Skeletal muscle tissue (tissue), 4 donors: ENCODE results near the gene F2RL3. TPM values are rescaled to one million over a fixed set of nuclear protein-coding genes. Genes with fewer than 3 reads are reported as not detected.

Source experiments
- H3K27ac ChIP-seq: one replicate; pipeline ENCODE4 v1.7.0; 2013; ENCODE audit warnings: mild to moderate bottlenecking, low read depth, low read length, inconsistent platforms
- H3K27me3 ChIP-seq, 3 donors: one replicate each; pipeline ENCODE4 v1.7.0; 2013; ENCODE audit warnings: low read length in 3 of 3; ENCODE audit not compliant: control insufficient read depth in 3 of 3, insufficient read depth in 3 of 3
- H3K36me3 ChIP-seq, 3 donors: one replicate each; pipeline ENCODE4 v1.7.0; 2013; ENCODE audit warnings: low read length in 3 of 3; ENCODE audit not compliant: control insufficient read depth in 3 of 3, insufficient read depth in 3 of 3
- H3K4me1 ChIP-seq, 3 donors: one replicate each; pipeline ENCODE4 v1.7.0; 2013; ENCODE audit warnings: low read length in 3 of 3, mild to moderate bottlenecking in 3 of 3; ENCODE audit not compliant: control insufficient read depth in 3 of 3, insufficient read depth in 3 of 3
- H3K4me3 ChIP-seq, 3 donors: one replicate each; pipeline ENCODE4 v1.7.0; 2013; ENCODE audit warnings: low read length in 3 of 3
- H3K9ac ChIP-seq, 3 donors: one replicate each; pipeline ENCODE4 v1.7.0; 2013; ENCODE audit warnings: low read length in 3 of 3, mild to moderate bottlenecking in 3 of 3, moderate library complexity in 2 of 3, low read depth in 1 of 3
- H3K9me3 ChIP-seq, 3 donors: one replicate each; pipeline ENCODE4 v1.7.0; 2013; ENCODE audit warnings: low read length in 3 of 3; ENCODE audit not compliant: control insufficient read depth in 3 of 3
- total RNA-seq: library from RNA; depleted of rRNA; stranded (reverse); fragments of >200 nt; gene quantifications from one replicate; pipeline ENCODE4 v1.2.3, GENCODE V29; 2014
- donor health status: Osteomylitis.

The F2RL3 gene
- total RNA-seq, 1 donor from 2014 or later = 0.52 TPM

DNA sequence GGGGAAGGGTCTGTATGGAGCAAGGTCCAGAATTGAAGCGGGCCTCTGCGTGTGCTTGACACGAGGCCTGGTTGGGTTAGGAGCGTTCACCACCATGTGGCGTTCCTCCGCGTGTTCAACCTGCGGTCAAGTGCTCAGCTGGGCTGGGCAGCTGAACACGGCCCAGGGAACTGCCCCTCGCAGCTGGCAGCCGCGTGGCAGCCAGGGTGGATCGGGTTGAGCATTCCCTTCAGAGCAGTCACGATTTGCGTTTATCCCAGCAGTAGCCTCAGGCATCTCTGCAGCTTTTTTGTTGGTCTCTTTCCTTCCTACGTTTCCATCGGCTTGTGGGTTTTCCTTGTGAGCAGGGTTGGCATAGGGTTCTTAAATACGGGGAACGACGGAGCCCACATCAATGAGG, 28.7 kb upstream of the F2RL3 start:
- no peak overlapping the region for H3K27ac ChIP-seq
- no peaks in the 10 kb centered on the region for H3K4me1 ChIP-seq
- no peak overlapping the region for H3K4me3 ChIP-seq
- H3K36me3 ChIP-seq = peaks cover 22 to 33% (median 27%) of the 10 kb centered on the region in 3 donors
- H3K9ac ChIP-seq = no peak overlapping the region
- H3K27me3 ChIP-seq = no peaks in the 10 kb centered on the region
- no peaks in the 10 kb centered on the region for H3K9me3 ChIP-seq

DNA sequence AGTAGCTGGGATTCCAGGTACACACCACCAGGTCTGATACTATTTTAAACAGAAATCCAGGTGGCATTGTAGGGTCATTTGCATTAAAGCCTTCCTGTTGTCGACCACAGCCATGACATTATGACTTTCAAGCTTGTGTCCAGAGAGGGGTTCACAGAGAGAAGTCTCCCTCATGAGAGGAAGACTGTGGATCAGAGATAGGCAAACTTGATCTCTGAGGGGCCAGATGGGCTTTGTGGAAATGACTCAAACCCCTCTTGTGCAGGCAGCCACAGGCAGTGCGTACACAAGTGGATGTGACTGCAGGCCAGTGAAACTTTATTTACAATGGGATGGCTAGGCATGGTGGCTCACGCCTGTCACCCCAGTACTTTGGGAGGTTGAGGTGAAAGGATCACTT, 27.8 kb upstream of the F2RL3 start:
- no peak overlapping the region for H3K4me3 ChIP-seq
- no peaks in the 10 kb centered on the region for H3K4me1 ChIP-seq
- H3K27me3 ChIP-seq = no peaks in the 10 kb centered on the region
- H3K27ac ChIP-seq = no peak overlapping the region
- H3K9ac ChIP-seq = no peak overlapping the region
- H3K36me3 ChIP-seq = peaks cover 27 to 39% (median 34%) of the 10 kb centered on the region in 3 donors
- H3K9me3 ChIP-seq = no peaks in the 10 kb centered on the region

DNA sequence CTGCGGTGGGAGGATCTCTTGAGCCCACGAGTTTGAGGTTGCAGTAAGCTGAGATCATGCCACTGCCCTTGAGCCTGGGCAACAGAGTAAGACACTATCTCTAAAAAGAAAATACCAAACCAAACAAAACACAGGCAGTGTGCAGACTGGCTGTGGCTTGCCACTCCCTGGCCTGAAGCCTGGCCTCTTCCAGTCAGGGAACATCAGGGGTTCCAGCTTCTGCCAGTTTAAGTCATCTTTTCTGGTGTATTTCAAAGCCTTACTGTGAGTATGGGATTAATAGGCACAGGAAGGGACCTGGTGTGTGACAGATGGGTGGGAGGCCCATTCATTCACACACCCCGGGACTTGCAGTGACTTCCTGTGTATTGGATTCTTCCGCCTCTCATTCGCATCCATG, 27.0 kb upstream of the F2RL3 start:
- H3K4me1 ChIP-seq = no peaks in the 10 kb centered on the region
- H3K36me3 ChIP-seq = peaks cover 34 to 48% (median 39%) of the 10 kb centered on the region in 3 donors
- H3K27ac ChIP-seq = no peak overlapping the region
- H3K4me3 ChIP-seq = no peak overlapping the region
- no peaks in the 10 kb centered on the region for H3K9me3 ChIP-seq
- H3K9ac ChIP-seq = no peak overlapping the region
- H3K27me3 ChIP-seq = no peaks in the 10 kb centered on the region

- Histone ChIP-seq H3K27ac (no peak overlapping the region), H3K9me3 (no peaks in the 10 kb centered on the region), H3K9ac (no peak overlapping the region), H3K4me1 (no peaks in the 10 kb centered on the region), H3K36me3 (peaks cover 43 to 58% (median 46%) of the 10 kb centered on the region in 3 donors), H3K27me3 (no peaks in the 10 kb centered on the region), H3K4me3 (no peak overlapping the region)
Observed at GRCh38 chr19:16862826-16863415, 25.9 kb upstream of the F2RL3 start.

DNA sequence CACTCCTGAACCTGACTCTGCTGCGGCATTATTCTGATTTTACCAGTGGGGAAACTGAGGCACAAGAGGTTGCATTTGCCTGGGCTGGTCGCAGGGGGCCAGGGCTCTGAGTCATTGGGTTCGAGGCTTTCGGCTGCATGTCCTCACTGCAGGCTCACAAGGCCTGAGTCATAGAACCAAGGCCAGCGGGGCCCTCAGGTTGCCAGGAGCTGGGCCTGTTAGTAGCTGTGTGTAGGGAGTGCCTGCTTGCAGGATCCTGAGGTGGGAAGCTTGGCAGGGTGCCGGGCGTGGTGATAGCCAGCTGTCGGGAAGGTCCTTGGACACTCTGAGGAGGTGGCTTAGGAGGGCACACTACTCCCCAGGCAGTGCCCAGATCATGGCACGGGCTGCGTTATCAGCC, 21.6 kb upstream of the F2RL3 start:
- Histone ChIP-seq H3K36me3 (peaks cover 70 to 71% (median 70%) of the 10 kb centered on the region in 3 donors), H3K27ac (no peak overlapping the region), H3K9ac (no peak overlapping the region), H3K4me3 (no peak overlapping the region), H3K4me1 (no peaks in the 10 kb centered on the region), H3K27me3 (no peaks in the 10 kb centered on the region), H3K9me3 (no peaks in the 10 kb centered on the region)

- Histone ChIP-seq H3K27ac (no peak overlapping the region), H3K4me3 (no peak overlapping the region), H3K9ac (no peak overlapping the region), H3K36me3 (peaks cover 64 to 67% (median 66%) of the 10 kb centered on the region in 3 donors), H3K27me3 (no peaks in the 10 kb centered on the region), H3K9me3 (no peaks in the 10 kb centered on the region), H3K4me1 (peaks cover 0 to 3% (median 0%) of the 10 kb centered on the region in 3 donors)
Observed at GRCh38 chr19:16868423-16869130, 20.2 kb upstream of the F2RL3 start.

- H3K36me3 ChIP-seq = peaks cover 59 to 65% (median 64%) of the 10 kb centered on the region in 3 donors
- H3K27me3 ChIP-seq = no peaks in the 10 kb centered on the region
- H3K4me3 ChIP-seq = no peak overlapping the region
- no peaks in the 10 kb centered on the region for H3K9me3 ChIP-seq
- H3K4me1 ChIP-seq = peaks cover 0 to 5% (median 0%) of the 10 kb centered on the region in 3 donors
- no peak overlapping the region for H3K9ac ChIP-seq
- no peak overlapping the region for H3K27ac ChIP-seq
Observed at GRCh38 chr19:16869331-16869972, 19.3 kb upstream of the F2RL3 start.

- no peak overlapping the region for H3K4me3 ChIP-seq
- H3K4me1 ChIP-seq = peaks cover 0 to 11% (median 0%) of the 10 kb centered on the region in 3 donors
- H3K27me3 ChIP-seq = no peaks in the 10 kb centered on the region
- H3K9me3 ChIP-seq = no peaks in the 10 kb centered on the region
- H3K27ac ChIP-seq = no peak overlapping the region
- peaks cover 50 to 59% (median 54%) of the 10 kb centered on the region in 3 donors for H3K36me3 ChIP-seq
- H3K9ac ChIP-seq = no peak overlapping the region
Observed at GRCh38 chr19:16871871-16872270, 16.9 kb upstream of the F2RL3 start.

GRCh38 chr19:16872728-16873127, 16.1 kb upstream of the F2RL3 start:
- peaks cover 0 to 16% (median 3%) of the 10 kb centered on the region in 3 donors for H3K4me1 ChIP-seq
- peaks cover 50 to 59% (median 54%) of the 10 kb centered on the region in 3 donors for H3K36me3 ChIP-seq
- H3K4me3 ChIP-seq = no peak overlapping the region
- H3K27me3 ChIP-seq = no peaks in the 10 kb centered on the region
- no peak overlapping the region for H3K27ac ChIP-seq
- H3K9me3 ChIP-seq = no peaks in the 10 kb centered on the region
- no peak overlapping the region for H3K9ac ChIP-seq

DNA sequence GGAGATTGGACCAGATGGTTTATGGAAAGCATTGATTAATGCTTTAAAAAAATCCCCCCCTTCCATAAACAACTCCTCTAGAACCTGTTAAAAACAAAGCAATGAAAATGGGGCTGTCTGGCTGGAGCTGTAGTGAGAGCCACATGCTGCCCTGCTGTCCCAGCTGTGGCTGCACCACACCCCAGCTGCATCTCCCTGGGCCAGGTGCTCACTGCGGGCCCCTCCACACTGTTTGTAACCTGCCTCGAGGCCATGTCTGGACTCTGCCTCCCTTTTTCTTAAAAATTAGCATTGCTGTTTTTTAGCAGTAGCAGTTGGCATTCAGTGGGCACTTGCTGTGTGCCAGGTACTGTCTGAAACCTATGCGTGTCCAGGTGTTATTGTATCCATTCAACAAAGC, 15.2 kb upstream of the F2RL3 start:
- Histone ChIP-seq H3K27me3 (no peaks in the 10 kb centered on the region), H3K9ac (no peak overlapping the region), H3K4me3 (no peak overlapping the region), H3K27ac (no peak overlapping the region), H3K36me3 (peaks cover 48 to 60% (median 52%) of the 10 kb centered on the region in 3 donors), H3K9me3 (no peaks in the 10 kb centered on the region), H3K4me1 (peaks cover 0 to 16% (median 3%) of the 10 kb centered on the region in 3 donors)
